Bronchial epithelial cell (primary cell): ENCODE data around the gene TGM5. TPM values are rescaled to one million over a fixed set of nuclear protein-coding genes. Genes with fewer than 3 reads are reported as not detected.
"Not testable (repeated sequence)": the region's sequence is repeated elsewhere in the genome, so short reads cannot be mapped to it uniquely, and the experiment has no call there.

Source experiments
- DNase-seq: peaks from one replicate; pipeline ENCODE4 v3.0.0-alpha.2; 2010; ENCODE audit warnings: low read depth
- FAIRE-seq: peaks from 2 replicates; lab custom pipeline; 2011; peaks lifted over from hg19 to GRCh38; lab: Jason Lieb, UNC
- H3K27me3 ChIP-seq: 2 replicates; pipeline ENCODE4 v1.5.1; 2011; ENCODE audit warnings: low read length; ENCODE audit not compliant: control insufficient read depth, insufficient read depth
- H3K36me3 ChIP-seq: 2 replicates; pipeline ENCODE4 v1.5.1; 2011; ENCODE audit warnings: low read length; ENCODE audit not compliant: control insufficient read depth, insufficient read depth
- H3K4me3 ChIP-seq: 2 replicates; pipeline ENCODE4 v1.5.1; 2011; ENCODE audit warnings: mild to moderate bottlenecking, low read depth, low read length, control low read depth
- CTCF ChIP-seq: IDR thresholded peaks from 2 replicates; pipeline ENCODE4 v1.5.1; 2011; ENCODE audit warnings: mild to moderate bottlenecking, moderate library complexity, low read length, control low read depth, inconsistent platforms; ENCODE audit not compliant: insufficient read depth, severe bottlenecking
- total RNA-seq: library from RNA; depleted of rRNA; stranded (reverse); fragments of >200 nt; gene quantifications from 2 replicates; pipeline ENCODE4 v1.2.1, GENCODE V29; 2014

The TGM5 gene
- total RNA-seq, 1 donor from 2014 or later: under 0.01 TPM

- FAIRE-seq: no peak
- no peak for DNase-seq
- H3K36me3 ChIP-seq: no peaks in the 10 kb centered on the region
- H3K4me3 ChIP-seq: no peak overlapping the region
- H3K27me3 ChIP-seq: no peaks in the 10 kb centered on the region
- no peak for TF ChIP-seq CTCF
Measured at GRCh38 chr15:43232289-43232874, 34.3 kb downstream of the TGM5 start.

GRCh38 chr15:43230640-43231115, 36.0 kb downstream of the TGM5 start:
- Histone ChIP-seq H3K27me3 (no peaks in the 10 kb centered on the region), H3K4me3 (no peak overlapping the region), H3K36me3 (no peaks in the 10 kb centered on the region)
- FAIRE-seq (no peak), DNase-seq (no peak)
- TF ChIP-seq CTCF: no peak

- no peaks in the 10 kb centered on the region for H3K36me3 ChIP-seq
- H3K27me3 ChIP-seq: no peaks in the 10 kb centered on the region
- no peak for TF ChIP-seq CTCF
- no peak for DNase-seq
- FAIRE-seq: peak; percentile 66
- H3K4me3 ChIP-seq: no peak overlapping the region
Measured at GRCh38 chr15:43229977-43230376, 36.8 kb downstream of the TGM5 start.

GRCh38 chr15:43226436-43227305, 40.1 kb downstream of the TGM5 start:
- no peak for TF ChIP-seq CTCF
- FAIRE-seq: no peak
- Histone ChIP-seq H3K4me3 (no peak overlapping the region), H3K36me3 (no peaks in the 10 kb centered on the region), H3K27me3 (no peaks in the 10 kb centered on the region)
- no peak for DNase-seq

- not testable (repeated sequence) for H3K4me3 ChIP-seq, FAIRE-seq, H3K27me3 ChIP-seq, DNase-seq, H3K36me3 ChIP-seq
Measured at GRCh38 chr15:43225950-43226255, 40.8 kb downstream of the TGM5 start.

- Histone ChIP-seq H3K27me3 (no peaks in the 10 kb centered on the region), H3K36me3 (no peaks in the 10 kb centered on the region), H3K4me3 (no peak overlapping the region)
- FAIRE-seq: peak; percentile 23
- DNase-seq: peak; percentile 59
- TF ChIP-seq CTCF: peak; percentile 82
Measured at GRCh38 chr15:43225201-43225949, 41.4 kb downstream of the TGM5 start.
